IMR-90 (cell line): ENCODE data around the gene WHRN. TPM values are rescaled to one million over a fixed set of nuclear protein-coding genes. Genes with fewer than 3 reads are reported as not detected.

Source experiments
- ATAC-seq: fragments of 200-7000 bp; cut with Tn5 transposase; 2 replicates; pipeline ENCODE4 v1.9.1; 2020; ENCODE audit warnings: low read depth, mild to moderate bottlenecking, moderate library complexity
- BruUV-seq: library from RNA; stranded (reverse); fragments of 400-500 nt; replicated peaks from 2 replicates; lab custom pipeline; 2021; lab: Mats Ljungman, UMichigan
- CTCF ChIA-PET: fragments of 300-600 bp; formaldehyde crosslinking; extraction: SDS; loops from one replicate; lab custom pipeline; 2021; ENCODE audit warnings: antibody characterized with exemption; lab: Yijun Ruan, JAX
- POLR2A ChIA-PET: fragments of 300-600 bp; sonication (Branson Sonifier 250); formaldehyde crosslinking; loops from one replicate; lab custom pipeline; 2022; ENCODE audit warnings: antibody characterized with exemption; ENCODE audit not compliant: unreplicated experiment; lab: Charles Lee
- DNase-seq: peaks from one replicate; pipeline ENCODE4 v3.0.0; 2013
- H2AFZ ChIP-seq: replicated peaks from 2 replicates; pipeline ENCODE3; 2013; ENCODE audit warnings: low read length, mild to moderate bottlenecking; ENCODE audit not compliant: poor library complexity
- H2AK5ac ChIP-seq: 2 replicates; pipeline ENCODE4 v1.6.1; 2013; ENCODE audit warnings: low read depth, low read length, inconsistent platforms
- H2AK9ac ChIP-seq: replicated peaks from 2 replicates; pipeline ENCODE3; 2013; ENCODE audit warnings: mild to moderate bottlenecking, low read depth, low read length, moderate library complexity; ENCODE audit not compliant: poor library complexity
- H2BK120ac ChIP-seq: 2 replicates; pipeline ENCODE4 v1.6.1; 2013; ENCODE audit warnings: low read depth, low read length, inconsistent platforms
- H2BK15ac ChIP-seq: 3 replicates; pipeline ENCODE4 v1.6.1; 2013; ENCODE audit warnings: low read depth, low read length, inconsistent platforms
- H2BK20ac ChIP-seq: 2 replicates; pipeline ENCODE4 v1.6.1; 2013; ENCODE audit warnings: low read depth, mild to moderate bottlenecking, inconsistent platforms, low read length, moderate library complexity
- H2BK5ac ChIP-seq: 2 replicates; pipeline ENCODE4 v1.6.1; 2013; ENCODE audit warnings: mild to moderate bottlenecking, low read depth, low read length, inconsistent platforms; ENCODE audit not compliant: poor library complexity, severe bottlenecking
- H3K14ac ChIP-seq: replicated peaks from 2 replicates; pipeline ENCODE4 v1.6.1; 2013; ENCODE audit warnings: low read depth, low read length, inconsistent platforms
- H3K18ac ChIP-seq: 2 replicates; pipeline ENCODE4 v1.6.1; 2013; ENCODE audit warnings: low read depth, low read length, control low read depth
- H3K23ac ChIP-seq: 2 replicates; pipeline ENCODE4 v1.6.1; 2013; ENCODE audit warnings: low read depth, low read length, inconsistent platforms
- H3K27ac ChIP-seq: 2 replicates; pipeline ENCODE4 v1.5.1; 2013; ENCODE audit warnings: mild to moderate bottlenecking, control low read depth, low read length; ENCODE audit not compliant: insufficient read depth
- H3K27me3 ChIP-seq: 2 replicates; pipeline ENCODE4 v1.6.1; 2013; ENCODE audit warnings: low read length; ENCODE audit not compliant: control insufficient read depth, insufficient read depth
- H3K36me3 ChIP-seq: 2 replicates; pipeline ENCODE4 v1.6.1; 2013; ENCODE audit warnings: low read length, mixed read lengths; ENCODE audit not compliant: control insufficient read depth, insufficient read depth
- H3K4ac ChIP-seq: 2 replicates; pipeline ENCODE4 v1.6.1; 2013; ENCODE audit warnings: low read depth, low read length, inconsistent platforms
- H3K4me1 ChIP-seq: 2 replicates; pipeline ENCODE4 v1.6.1; 2013; ENCODE audit warnings: low read length, mixed read lengths; ENCODE audit not compliant: control insufficient read depth, insufficient read depth
- H3K4me2 ChIP-seq: 2 replicates; pipeline ENCODE4 v1.6.1; 2013; ENCODE audit warnings: low read depth, mild to moderate bottlenecking, control low read depth, low read length, moderate library complexity
- H3K4me3 ChIP-seq: 2 replicates; pipeline ENCODE4 v1.5.1; 2013; ENCODE audit warnings: low read depth, mild to moderate bottlenecking, control low read depth, low read length, moderate library complexity; ENCODE audit not compliant: insufficient read depth
- H3K56ac ChIP-seq: 2 replicates; pipeline ENCODE4 v1.6.1; 2013; ENCODE audit warnings: low read length, inconsistent platforms; ENCODE audit not compliant: insufficient read depth; ENCODE audit errors: extremely low read depth
- H3K79me1 ChIP-seq, 2 experiments: 2 replicates each; pipeline ENCODE4 v1.6.1; 2013; ENCODE audit warnings: low read length in 2 of 2, inconsistent platforms in 1 of 2, low read depth in 1 of 2
- H3K9ac ChIP-seq: 2 replicates; pipeline ENCODE4 v1.6.1; 2013; ENCODE audit warnings: low read depth, low read length, control low read depth
- H3K9me1 ChIP-seq: 2 replicates; pipeline ENCODE4 v1.6.1; 2013; ENCODE audit warnings: low read length, inconsistent platforms; ENCODE audit not compliant: insufficient read depth
- H3K9me3 ChIP-seq: 2 replicates; pipeline ENCODE4 v1.6.1; 2013; ENCODE audit warnings: low read length; ENCODE audit not compliant: control insufficient read depth, insufficient read depth
- H4K20me1 ChIP-seq: 2 replicates; pipeline ENCODE4 v1.6.1; 2013; ENCODE audit warnings: low read length, inconsistent platforms; ENCODE audit not compliant: insufficient read depth
- H4K5ac ChIP-seq: 2 replicates; pipeline ENCODE4 v1.6.1; 2013; ENCODE audit warnings: mild to moderate bottlenecking, low read depth, low read length, control low read depth
- H4K8ac ChIP-seq, 2 experiments: 2 replicates each; pipeline ENCODE4 v1.6.1; 2013; ENCODE audit warnings: low read depth in 2 of 2, low read length in 2 of 2, control low read depth in 1 of 2, inconsistent platforms in 1 of 2
- H4K91ac ChIP-seq: 2 replicates; pipeline ENCODE4 v1.6.1; 2013; ENCODE audit warnings: low read depth, low read length, inconsistent platforms; ENCODE audit not compliant: insufficient read depth
- BHLHE40 ChIP-seq: fragments of 150-350 bp; IDR thresholded peaks from 2 replicates; pipeline ENCODE4 v1.6.1; 2016; ENCODE audit warnings: mild to moderate bottlenecking, low read depth, low read length
- CHD1 ChIP-seq: IDR thresholded peaks from 2 replicates; pipeline ENCODE4 v1.6.1; 2012; ENCODE audit warnings: low read depth, low read length, improper control_type of control experiment
- MXI1 ChIP-seq: IDR thresholded peaks from 2 replicates; pipeline ENCODE4 v1.6.1; 2012; ENCODE audit warnings: low read depth, mild to moderate bottlenecking, low read length, moderate library complexity, borderline replicate concordance
- SMC3 ChIP-seq: fragments of 150-350 bp; IDR thresholded peaks from 2 replicates; pipeline ENCODE4 v1.6.1; 2016; ENCODE audit warnings: low read depth, mild to moderate bottlenecking, antibody characterized with exemption, low read length, moderate library complexity
- WGBS, 2 experiments: methylation state at CpG; one replicate each; pipeline versions ENCODE4 v1.1.5 to v1.1.7; 2013; ENCODE audit warnings: missing lambda C conversion rate in 2 of 2; ENCODE audit not compliant: insufficient read length in 1 of 2; ENCODE audit errors: extremely low coverage in 2 of 2; 5-methylcytosine and 5-hydroxymethylcytosine counted together
- dilution Hi-C: fragments of 300-500 bp; cut with HindIII; formaldehyde crosslinking; loops from one replicate; pipeline ENCODE4 v1.14.3; 2018; ENCODE audit warnings: low sequenced_read_pairs; ENCODE audit not compliant: unreplicated experiment
- in situ Hi-C: fragments of 300-500 bp; cut with MboI; formaldehyde crosslinking; loops from 3 replicates; pipeline ENCODE4 v1.14.3; 2019; ENCODE audit warnings: low sequenced_read_pairs, inconsistent platforms, mixed read lengths
- intact Hi-C: fragments of 100-400 bp; cut with micrococcal nuclease; formaldehyde crosslinking; loops from 2 replicates; pipeline ENCODE4 v1.10.0; 2022
- polyA plus RNA-seq, 3 experiments: library from polyadenylated mRNA; depleted of rRNA; stranded (reverse); fragments of >200 nt; gene quantifications; 2 replicates each; pipeline ENCODE4 v1.2.3, GENCODE V29; 2012; ENCODE audit warnings: low replicate concordance in 1 of 3
- total RNA-seq: library from RNA; depleted of rRNA; stranded (reverse); fragments of >200 nt; gene quantifications from 2 replicates; pipeline ENCODE4 v1.2.3, GENCODE V29; 2012
- TF ChIP-seq, protein P1 (sequence below): fragments of 150-350 bp; IDR thresholded peaks from 2 replicates; pipeline ENCODE4 v1.6.1; 2017; ENCODE audit warnings: mild to moderate bottlenecking, antibody characterized with exemption, low read length, low read depth

WHRN gene
- total and polyA plus RNA-seq, 2 of the 4 experiments (the other 2 are of a cell fraction): 0.18 to 2.6 TPM

GRCh38 chr9:114492991-114493390 lies 12.3 kb downstream of the WHRN start:
- no peak for ATAC-seq
- Histone ChIP-seq H2BK120ac (no peak overlapping the region), H3K4me1 (no peaks in the 10 kb centered on the region), H3K4me2 (no peak overlapping the region), H4K5ac (no peak overlapping the region), H3K36me3 (no peaks in the 10 kb centered on the region), H3K79me1 (no peaks in the 10 kb centered on the region), H3K27ac (no peak overlapping the region), H3K23ac (no peak overlapping the region), H3K4me3 (no peak overlapping the region), H3K9me1 (no peaks in the 10 kb centered on the region), H4K20me1 (no peaks in the 10 kb centered on the region), H3K9ac (no peak overlapping the region), H2AFZ (no peak overlapping the region), H3K27me3 (peaks cover 15% of the 10 kb centered on the region), H4K8ac (no peak overlapping the region), H2AK9ac (no peak overlapping the region), H3K14ac (no peak overlapping the region), H2BK15ac (no peak overlapping the region), H4K91ac (no peak overlapping the region), H3K4ac (no peak overlapping the region), H3K9me3 (no peaks in the 10 kb centered on the region), H2BK20ac (no peak overlapping the region), H3K18ac (no peak overlapping the region), H2AK5ac (no peak overlapping the region), H3K56ac (no peak overlapping the region), H2BK5ac (no peak overlapping the region)
- in situ Hi-C loops: no loop called here
- no TSS peak for BruUV-seq
- POLR2A ChIA-PET: interaction anchor here (0.6 to 1.1 kb wide), 2 partner anchors 47 to 95 kb away, joined by 3 to 5 read pairs; partner anchors contain the start of gene ATP6V1G1
- WGBS, 2 experiments: no CpG with 5 or more reads among the region's 7 CpGs
- intact Hi-C loops: no loop called here
- CTCF ChIA-PET: interaction anchor here (0.7 to 0.9 kb wide), 2 partner anchors 9 to 111 kb away, joined by 3 to 5 read pairs; no protein-coding TSS in a partner anchor
- TF ChIP-seq SMC3 (no peak), BHLHE40 (no peak), MXI1 (no peak), CHD1 (no peak)
- TF ChIP-seq, protein P1, sequence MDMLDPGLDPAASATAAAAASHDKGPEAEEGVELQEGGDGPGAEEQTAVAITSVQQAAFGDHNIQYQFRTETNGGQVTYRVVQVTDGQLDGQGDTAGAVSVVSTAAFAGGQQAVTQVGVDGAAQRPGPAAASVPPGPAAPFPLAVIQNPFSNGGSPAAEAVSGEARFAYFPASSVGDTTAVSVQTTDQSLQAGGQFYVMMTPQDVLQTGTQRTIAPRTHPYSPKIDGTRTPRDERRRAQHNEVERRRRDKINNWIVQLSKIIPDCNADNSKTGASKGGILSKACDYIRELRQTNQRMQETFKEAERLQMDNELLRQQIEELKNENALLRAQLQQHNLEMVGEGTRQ: no peak
- DNase-seq: no peak
- dilution Hi-C loops: no loop called here
